Breast epithelium (tissue), 3 donors: ENCODE measurements around the gene STK40.

Experiments
- CTCF ChIP-seq, 3 donors: fragments of 450-650 bp; IDR thresholded peaks; one replicate each; pipeline ENCODE4 v1.5.1; 2016 to 2017; ENCODE audit warnings: antibody characterized with exemption in 3 of 3, mild to moderate bottlenecking in 3 of 3, moderate library complexity in 3 of 3
- POLR2A ChIP-seq: fragments of 450-650 bp; IDR thresholded peaks from one replicate; pipeline ENCODE4 v1.6.1; 2016; ENCODE audit warnings: antibody characterized with exemption, mild to moderate bottlenecking, moderate library complexity

GRCh38 chr1:36415661-36416326, 30.1 kb upstream of the STK40 start:
- no peak for TF ChIP-seq CTCF (IDR thresholded peaks at IDR 0.05)
- no peak for TF ChIP-seq POLR2A
